Skin of body (tissue), 2 donors: ENCODE data around the gene MARCHF3. TPM values are rescaled to one million over a fixed set of nuclear protein-coding genes. Genes with fewer than 3 reads are reported as not detected.
"Not testable (repeated sequence)": the region's sequence is repeated elsewhere in the genome, so short reads cannot be mapped to it uniquely, and the experiment has no call there.

Experiments
- DNase-seq: peaks from one replicate; lab custom pipeline; 2025; lab: John Stamatoyannopoulos, UW
- total RNA-seq: library from RNA; depleted of rRNA; stranded (reverse); fragments of >200 nt; gene quantifications from one replicate; pipeline ENCODE4 v1.2.3, GENCODE V29; 2014

MARCHF3 gene
- total RNA-seq, 1 donor from 2014 or later: 18.5 TPM

DNA sequence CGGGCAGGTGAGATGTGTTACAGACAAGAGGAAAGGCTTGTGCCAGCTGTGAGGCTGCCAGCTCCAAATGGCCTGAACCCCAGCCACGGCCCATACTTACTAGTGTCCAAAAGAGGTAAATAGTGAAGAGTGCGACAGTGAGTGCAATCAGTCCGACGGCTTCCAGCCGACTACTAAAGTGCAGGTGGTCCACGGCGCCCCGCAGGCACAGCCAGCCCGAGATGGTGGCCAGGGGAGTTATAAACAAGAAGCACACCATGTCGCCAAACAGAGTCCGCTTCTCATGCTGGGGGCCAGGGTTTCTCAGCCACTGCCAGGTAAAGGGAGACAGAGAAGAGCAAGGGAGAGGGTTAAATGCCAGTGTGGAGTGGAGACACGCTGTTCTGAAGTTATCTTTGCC is 152.3 kb downstream of the MARCHF3 start:
- no peak for DNase-seq

GRCh38 chr5:126877602-126878001 is 152.8 kb downstream of the MARCHF3 start:
- DNase-seq: no peak

DNA sequence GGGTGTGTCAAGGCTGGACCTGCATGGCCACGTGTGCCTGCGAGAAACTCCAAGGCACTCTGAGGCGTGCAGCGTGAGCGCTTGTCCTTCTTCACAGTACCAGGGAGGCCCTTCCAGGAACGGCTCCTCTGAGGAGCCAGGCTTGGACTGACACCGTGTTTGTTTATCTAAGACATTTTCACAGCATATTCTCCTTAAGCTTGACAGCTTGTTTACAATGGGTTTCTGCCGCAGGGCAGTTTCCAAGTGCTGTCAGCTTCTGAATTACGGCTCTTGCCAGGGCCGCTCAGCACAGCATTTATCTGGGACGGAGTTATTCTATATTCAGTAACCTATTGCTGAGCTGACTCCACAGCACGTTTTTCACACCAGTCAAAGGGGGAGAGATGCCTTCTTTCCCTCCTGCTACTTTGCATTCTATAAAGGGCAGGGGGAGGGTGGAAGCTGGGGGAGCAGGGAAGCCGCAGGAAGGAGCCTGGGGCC is 155.0 kb downstream of the MARCHF3 start:
- no peak for DNase-seq

- DNase-seq: peak; percentile 27
Measured at GRCh38 chr5:126872561-126873354, 157.6 kb downstream of the MARCHF3 start.

DNA sequence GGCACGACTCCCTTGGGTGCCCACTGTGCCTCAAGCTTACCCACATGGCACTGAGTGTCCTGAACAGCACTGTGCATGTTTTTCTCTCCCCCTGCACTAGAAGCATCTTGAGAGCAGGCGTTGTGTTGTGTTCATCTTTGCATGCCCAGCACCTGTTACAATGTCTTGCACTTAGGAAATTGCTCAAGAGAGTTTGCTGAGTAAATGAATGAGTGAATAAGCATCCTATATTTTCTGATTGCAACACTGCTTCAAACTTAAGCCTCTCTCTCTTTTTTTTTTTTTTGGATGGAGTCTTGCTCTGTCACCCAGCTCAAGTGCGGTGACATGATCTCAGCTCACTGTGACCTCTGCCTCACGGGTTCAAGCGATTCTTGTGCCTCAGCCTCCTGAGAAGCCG is 158.9 kb downstream of the MARCHF3 start:
- no peak for DNase-seq

- peak; percentile 53 for DNase-seq
Measured at GRCh38 chr5:126869005-126869451, 161.3 kb downstream of the MARCHF3 start.

DNA sequence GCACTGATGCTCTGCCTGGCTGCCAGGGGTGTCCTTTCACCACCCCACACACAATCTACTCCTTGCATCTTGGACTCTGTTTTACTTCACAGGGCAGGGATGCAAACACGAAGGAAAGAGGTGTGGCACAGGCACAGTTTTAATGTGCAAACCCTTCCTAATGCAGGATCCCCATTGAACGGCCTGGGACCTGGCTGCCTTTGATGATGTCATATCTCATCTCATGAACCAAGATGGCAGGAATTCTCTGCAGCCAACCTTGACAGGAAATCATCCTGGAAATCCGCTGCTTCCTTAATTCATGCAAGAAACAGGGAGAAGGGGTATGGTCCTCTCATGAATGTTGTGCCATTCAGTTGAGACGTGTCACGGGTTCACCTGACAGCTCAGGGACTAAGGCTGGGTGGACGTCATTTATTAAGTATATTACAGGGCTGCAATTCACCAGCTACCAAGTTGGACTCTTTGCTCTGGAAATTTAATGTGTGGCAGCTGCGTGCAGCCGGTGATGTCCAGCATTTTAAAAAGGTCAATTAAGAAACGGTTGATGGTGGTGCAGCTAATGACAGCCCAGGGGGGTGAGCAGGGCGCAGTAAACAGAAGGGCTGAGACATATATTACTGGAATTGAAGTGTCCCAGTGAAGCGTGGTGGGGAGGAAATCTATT is 161.9 kb downstream of the MARCHF3 start:
- no peak for DNase-seq

DNA sequence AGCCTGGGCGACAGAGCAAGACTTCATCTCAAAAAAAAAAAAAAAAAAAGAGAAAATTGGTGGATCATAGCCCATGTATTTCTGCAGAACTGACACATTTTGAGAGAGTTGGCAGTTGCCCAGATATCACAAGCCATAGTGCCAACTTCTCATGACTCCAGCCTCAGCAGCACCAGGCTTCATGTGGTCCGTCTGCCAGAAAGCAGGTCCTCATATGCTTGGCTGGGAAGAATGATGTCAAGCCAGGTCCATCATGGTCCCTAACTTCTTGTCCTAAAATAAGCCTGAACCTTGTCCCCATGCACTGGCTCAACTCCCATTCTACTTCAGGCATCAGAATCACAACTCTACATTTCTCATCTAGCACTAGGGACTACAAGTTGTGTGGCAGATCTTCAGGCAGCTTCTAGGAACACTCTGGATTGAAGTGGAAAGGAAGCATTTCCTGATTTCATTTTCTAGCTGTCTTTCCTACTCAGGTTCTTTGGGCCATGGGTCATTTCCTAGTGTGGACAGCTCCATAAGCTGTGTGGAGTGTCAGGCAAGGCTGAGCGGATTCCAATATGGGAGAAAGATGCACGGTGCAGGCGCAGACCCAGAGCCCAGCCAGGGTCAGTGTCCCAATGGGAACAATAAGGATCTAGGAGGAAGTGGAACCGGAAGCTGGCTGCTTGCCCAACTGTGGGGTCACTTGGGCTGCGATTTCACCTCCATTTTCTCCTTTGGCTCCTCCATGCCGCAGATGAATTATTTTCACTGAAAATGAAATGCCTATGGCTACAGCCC is 163.3 kb downstream of the MARCHF3 start:
- no peak for DNase-seq

DNA sequence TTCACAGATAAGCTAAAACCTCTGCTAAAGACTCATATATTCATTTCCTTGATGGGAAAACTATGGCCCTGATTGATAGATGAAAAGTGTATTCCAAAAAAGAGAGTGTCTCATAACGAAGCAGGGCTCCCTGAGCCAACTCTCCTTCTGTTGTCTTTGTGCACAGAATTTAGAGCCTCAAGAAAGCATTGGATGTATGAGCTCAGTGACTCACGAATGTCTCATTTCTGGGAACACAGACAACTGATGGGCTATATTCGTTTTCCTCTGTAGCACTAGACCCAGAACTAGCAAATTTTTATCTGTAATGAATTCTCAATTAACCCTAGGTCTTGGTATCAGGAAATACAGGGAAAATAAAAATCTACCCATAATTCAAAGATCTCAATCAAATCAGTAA is 165.1 kb downstream of the MARCHF3 start:
- no peak for DNase-seq

- no peak for DNase-seq
Measured at GRCh38 chr5:126864042-126864688, 166.2 kb downstream of the MARCHF3 start.

DNA sequence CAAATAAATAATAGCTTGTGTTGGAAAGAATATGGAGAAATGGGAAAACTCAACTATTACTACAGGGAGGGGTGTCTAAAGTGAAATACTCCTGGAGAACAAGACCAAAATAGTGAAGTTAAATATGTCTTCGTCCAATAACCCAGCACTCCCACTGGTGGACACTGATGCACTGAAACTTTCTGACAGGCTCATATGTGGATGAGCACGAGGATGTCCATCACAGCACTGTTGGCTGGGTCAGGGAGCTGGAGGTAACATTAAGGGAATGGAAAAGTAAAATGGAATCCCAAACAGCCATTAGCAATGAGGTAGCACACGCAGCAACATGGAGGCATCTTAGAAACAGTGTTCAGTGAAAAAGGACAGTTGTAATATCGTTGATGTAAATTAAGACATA is 167.0 kb downstream of the MARCHF3 start:
- no peak for DNase-seq

- no peak for DNase-seq
Measured at GRCh38 chr5:126858441-126858840, 171.9 kb downstream of the MARCHF3 start.

GRCh38 chr5:126857472-126858410 is 172.6 kb downstream of the MARCHF3 start:
- DNase-seq: peak; percentile 58

- DNase-seq: no peak
Measured at GRCh38 chr5:126855266-126855665, 175.1 kb downstream of the MARCHF3 start.

GRCh38 chr5:126854526-126855110 is 175.7 kb downstream of the MARCHF3 start:
- no peak for DNase-seq

DNA sequence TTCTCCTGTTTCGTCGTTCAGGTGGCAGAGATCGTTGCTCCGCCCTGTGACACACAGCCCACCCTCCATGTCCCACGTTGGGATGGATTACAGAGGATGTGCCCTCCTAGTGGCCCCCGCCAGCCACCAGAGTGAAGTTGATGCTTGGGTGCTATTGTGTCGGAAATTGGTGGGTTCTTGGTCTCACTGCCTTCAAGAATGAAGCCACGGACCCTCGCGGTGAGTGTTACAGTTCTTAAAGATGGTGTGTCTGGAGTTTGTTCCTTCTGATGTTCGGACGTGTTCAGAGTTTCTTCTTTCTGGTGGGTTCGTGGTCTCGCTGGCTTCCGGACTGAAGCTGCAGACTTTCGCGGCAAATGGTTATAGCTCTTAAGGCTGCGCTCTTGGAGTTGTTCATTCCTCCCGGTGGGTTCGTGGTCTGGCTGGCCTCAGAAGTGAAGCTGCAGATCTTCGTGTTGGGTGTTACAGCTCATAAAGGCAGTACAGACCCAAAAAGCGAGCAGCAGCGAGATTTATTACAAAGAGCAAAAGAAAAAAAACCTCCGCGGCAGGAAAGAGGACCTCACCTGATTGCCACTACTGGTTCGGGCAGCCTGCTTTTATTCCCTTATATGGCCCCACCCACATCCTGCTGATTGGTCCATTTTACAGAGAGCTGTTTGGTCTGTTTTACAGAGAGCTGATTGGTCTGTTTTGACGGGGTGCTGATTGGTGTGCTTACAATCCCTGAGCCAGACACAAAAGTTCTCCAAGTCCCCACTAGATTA is 176.6 kb downstream of the MARCHF3 start:
- DNase-seq: not testable (repeated sequence)

- DNase-seq: no peak
Measured at GRCh38 chr5:126852841-126853271, 177.5 kb downstream of the MARCHF3 start.

DNA sequence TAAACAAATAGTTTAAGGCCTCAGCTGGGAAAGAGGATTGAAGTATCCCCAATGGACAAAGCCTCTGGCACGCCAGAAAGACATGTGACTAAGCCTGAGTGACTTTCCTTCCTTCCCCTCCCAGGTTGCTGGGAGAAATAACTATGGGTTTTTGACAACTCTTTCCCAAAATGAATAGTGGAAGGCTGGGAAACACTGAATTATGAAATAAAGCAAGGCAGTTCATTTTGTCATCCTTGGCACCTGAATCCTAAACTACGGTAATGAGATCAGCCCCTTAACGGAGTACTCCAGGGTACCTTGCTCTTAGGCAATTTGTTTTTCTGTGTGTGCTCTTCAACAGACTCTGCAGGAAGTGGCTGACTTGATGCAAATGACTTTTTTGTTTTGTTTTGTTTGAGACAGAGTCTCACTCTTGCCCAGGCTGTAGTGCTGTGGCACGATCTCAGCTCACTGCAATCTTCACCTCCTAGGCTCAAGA is 178.2 kb downstream of the MARCHF3 start:
- DNase-seq: peak; percentile 65

DNA sequence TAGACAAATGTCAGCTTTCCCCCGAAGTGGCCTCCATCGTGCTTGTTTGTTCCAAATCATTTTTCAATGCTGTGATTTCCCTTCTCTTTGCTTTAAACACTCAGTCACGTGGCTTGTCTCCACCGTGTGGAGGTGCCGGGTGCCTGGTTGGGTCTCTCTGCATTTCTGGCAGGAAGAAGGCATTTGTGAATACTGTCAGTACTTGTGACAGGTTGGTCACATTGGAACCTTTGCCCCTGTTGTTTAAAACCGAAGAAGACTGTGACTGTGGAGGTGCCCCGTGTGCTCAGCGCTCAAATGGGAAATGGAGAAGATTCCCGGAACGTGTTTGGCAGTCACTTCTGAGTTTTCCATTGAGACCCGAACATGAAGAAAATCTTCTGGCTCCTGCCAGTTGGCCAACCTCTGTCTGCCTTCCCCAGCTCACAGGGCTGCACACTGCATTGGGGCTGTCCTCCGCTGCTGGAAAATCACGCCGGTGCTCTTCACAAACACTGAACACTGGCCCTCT is 178.8 kb downstream of the MARCHF3 start:
- DNase-seq: no peak
